ENCODE measurements around the gene TLR2.

DNA sequence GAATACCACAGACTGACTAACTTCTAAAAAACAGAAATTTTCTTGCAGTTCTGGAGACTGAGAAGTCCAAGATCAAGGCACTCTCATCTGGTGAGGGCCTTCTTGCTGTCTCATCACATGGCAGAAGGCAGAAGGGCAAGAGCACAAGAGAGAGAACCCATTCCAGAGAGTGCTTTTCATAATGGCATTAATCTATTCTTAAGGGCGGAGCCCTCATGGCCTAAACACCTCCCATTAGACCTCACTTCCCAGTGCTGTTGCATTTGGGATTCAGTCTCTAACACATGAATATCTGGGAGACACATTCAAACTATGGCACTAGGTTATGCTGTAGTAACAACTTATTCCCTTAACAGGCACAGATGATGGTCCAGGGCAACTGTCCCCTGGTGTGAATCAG, 37.1 kb upstream of the TLR2 start:
- TF ChIP-seq, protein P1, sequence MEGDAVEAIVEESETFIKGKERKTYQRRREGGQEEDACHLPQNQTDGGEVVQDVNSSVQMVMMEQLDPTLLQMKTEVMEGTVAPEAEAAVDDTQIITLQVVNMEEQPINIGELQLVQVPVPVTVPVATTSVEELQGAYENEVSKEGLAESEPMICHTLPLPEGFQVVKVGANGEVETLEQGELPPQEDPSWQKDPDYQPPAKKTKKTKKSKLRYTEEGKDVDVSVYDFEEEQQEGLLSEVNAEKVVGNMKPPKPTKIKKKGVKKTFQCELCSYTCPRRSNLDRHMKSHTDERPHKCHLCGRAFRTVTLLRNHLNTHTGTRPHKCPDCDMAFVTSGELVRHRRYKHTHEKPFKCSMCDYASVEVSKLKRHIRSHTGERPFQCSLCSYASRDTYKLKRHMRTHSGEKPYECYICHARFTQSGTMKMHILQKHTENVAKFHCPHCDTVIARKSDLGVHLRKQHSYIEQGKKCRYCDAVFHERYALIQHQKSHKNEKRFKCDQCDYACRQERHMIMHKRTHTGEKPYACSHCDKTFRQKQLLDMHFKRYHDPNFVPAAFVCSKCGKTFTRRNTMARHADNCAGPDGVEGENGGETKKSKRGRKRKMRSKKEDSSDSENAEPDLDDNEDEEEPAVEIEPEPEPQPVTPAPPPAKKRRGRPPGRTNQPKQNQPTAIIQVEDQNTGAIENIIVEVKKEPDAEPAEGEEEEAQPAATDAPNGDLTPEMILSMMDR (conservative IDR thresholded peaks at IDR 0.05), result no peak
- TF ChIP-seq ZFX (IDR thresholded peaks at IDR 0.05), result no peak
